SK-MEL-5 (cell line): Measurements from ENCODE around the gene ARHGAP25. TPM values are rescaled to one million over a fixed set of nuclear protein-coding genes. Genes with fewer than 3 reads are reported as not detected.

Experiments
- DNase-seq: peaks from one replicate; pipeline ENCODE4 v3.0.0-alpha.2; 2016; ENCODE audit warnings: low read depth, low spot score
- in situ Hi-C: cut with HindIII; loops from 2 replicates; pipeline ENCODE4 v1.10.0; 2016; ENCODE audit warnings: low sequenced_read_pairs, high pct_unique_total_duplicates, low pct_unique_long_range_greater_than_20kb
- total RNA-seq: library from RNA; depleted of rRNA; stranded (reverse); fragments of >200 nt; shearing (Covaris generic); gene quantifications from 2 replicates; pipeline ENCODE4 v1.2.3, GENCODE V29; 2014; rRNA removed

The ARHGAP25 gene
- total RNA-seq, 1 experiment from 2014 or later = 0.26 TPM

- in situ Hi-C loops = no loop called here
- DNase-seq = no peak
Measured at GRCh38 chr2:68857202-68857845, 122.7 kb downstream of the ARHGAP25 start.

DNA sequence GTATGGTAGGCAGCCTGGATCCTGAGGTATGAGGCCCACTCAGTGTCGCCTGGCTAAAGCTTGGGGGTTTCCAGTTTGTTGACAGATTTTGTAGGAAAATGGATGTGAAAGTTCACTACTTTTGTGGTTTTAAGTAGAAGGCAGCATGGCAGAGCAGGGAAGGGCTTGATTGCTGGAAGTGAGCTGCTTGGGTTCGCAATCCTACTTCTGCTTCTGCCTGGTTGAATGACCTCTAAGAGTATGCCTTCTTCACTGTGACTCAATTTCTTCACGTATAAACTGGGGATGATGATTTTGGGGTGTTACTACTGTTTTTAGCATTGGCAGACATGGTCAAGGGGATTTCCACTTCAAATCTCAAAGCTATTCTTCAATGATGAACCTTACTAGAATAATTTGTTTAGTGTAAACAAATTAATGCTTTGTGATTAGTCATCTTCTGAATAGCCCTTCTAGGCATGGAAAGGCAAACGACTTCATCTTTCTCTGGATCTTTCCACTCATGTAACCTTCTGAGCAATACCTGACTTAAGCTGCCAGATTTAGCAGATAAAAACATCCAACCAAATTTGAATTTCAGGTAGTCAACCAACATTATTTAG is 123.3 kb downstream of the ARHGAP25 start:
- in situ Hi-C loops = no loop called here
- DNase-seq = no peak

DNA sequence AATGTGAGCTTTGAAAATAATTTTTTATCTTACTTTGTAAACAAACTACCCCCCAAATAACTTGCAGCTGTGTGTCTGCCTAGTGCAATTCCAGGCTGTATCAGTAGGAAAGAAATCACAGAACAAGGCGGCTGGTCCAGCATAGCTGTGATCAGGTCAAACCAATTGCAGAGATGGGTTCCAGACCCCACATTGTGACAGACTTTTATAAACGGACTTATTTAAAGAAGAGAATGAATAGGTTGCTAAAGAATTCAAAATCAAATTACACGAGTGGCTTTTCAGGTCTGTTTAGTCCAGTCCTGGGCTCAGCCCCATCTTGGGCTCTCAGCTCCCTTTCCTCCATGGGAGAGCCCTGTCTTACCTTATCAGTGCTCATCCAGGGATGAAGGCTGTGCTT is 125.5 kb downstream of the ARHGAP25 start:
- DNase-seq = no peak
- in situ Hi-C loops = no loop called here

DNA sequence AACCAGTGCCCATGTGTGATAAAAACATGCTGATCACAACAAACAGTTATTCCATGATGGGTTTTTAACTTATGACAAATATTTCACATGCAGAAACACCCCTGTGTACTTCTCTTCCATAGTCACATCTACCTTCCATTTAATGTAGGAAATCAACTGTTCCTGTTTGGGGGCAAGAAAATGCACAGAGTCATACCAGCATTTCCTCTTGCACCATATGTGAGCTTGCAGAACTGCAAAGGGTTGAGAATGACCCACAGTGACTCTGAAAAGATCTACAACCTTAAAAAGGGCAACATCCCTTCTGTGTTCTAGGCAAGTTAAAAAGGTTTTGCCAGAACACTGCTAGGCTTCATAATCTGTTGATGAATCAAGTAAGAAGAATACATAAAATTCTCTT is 126.7 kb downstream of the ARHGAP25 start:
- in situ Hi-C loops = no loop called here
- no peak for DNase-seq

DNA sequence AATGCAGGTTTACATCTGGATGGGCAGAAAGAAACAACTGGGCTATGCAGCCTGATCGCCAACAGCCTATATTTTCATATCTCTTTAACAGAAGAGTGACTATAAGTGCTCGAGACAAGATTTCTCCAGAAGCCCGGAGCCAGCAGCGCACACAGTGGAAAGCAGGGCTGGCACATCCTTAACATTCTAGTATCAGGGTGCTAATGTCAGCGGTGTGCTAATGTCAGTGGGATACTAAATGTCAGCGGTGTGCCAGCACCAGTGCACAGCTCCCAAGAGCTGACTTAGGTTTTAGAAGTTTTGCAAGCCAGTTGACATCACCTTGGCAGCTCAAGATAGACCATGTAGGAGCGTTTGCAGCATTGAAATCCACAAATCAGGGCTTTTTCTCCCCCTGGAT is 128.3 kb downstream of the ARHGAP25 start:
- in situ Hi-C loops = no loop called here
- no peak for DNase-seq

GRCh38 chr2:68863996-68864395 is 129.4 kb downstream of the ARHGAP25 start:
- in situ Hi-C loops = no loop called here
- no peak for DNase-seq

- no peak for DNase-seq
- in situ Hi-C loops = no loop called here
Measured at GRCh38 chr2:68865108-68865507, 130.5 kb downstream of the ARHGAP25 start.

- in situ Hi-C loops = no loop called here
- DNase-seq = no peak
Measured at GRCh38 chr2:68870215-68870614, 135.6 kb downstream of the ARHGAP25 start.

GRCh38 chr2:68871159-68871764 is 136.7 kb downstream of the ARHGAP25 start, which contains the start of gene BMP10:
BMP10 (minus strand) TSS chr2:68871397; CDS start chr2:68871358, 39 bp downstream.
- DNase-seq = no peak
- in situ Hi-C loops = no loop called here

Other genes starting within 250 kb of the ARHGAP25 start
- gene PROKR1, start 91.2 kb upstream of the ARHGAP25 start, total RNA-seq = 6.3 and 6.9 TPM in 2 replicates
- gene BMP10, start 136.6 kb downstream of the ARHGAP25 start, total RNA-seq = not detected in 2 replicates
- not detected in 2 replicates for gene GKN2, start 218.1 kb downstream of the ARHGAP25 start, total RNA-seq
- gene GKN1, start 239.8 kb downstream of the ARHGAP25 start, total RNA-seq = not detected in 2 replicates